GM18508 (cell line): ENCODE data around the gene NBPF19.
"Not testable (repeated sequence)": the region's sequence is repeated elsewhere in the genome, so short reads cannot be mapped to it uniquely, and the experiment has no call there.

Experiments
- ATAC-seq: cut with Tn5 transposase; IDR thresholded peaks from one replicate; pipeline ENCODE4 v1.9.1; 2021; ENCODE audit warnings: moderate number of reproducible peaks; ENCODE audit not compliant: insufficient read depth, unreplicated experiment

Gene NBPF19

GRCh38 chr1:149474745-149475144 is at the start of gene NBPF19:
Gene NBPF19, plus strand, starts transcription at chr1:149475045. Its CDS starts 888 bp downstream, at chr1:149475933.
- not testable (repeated sequence) for ATAC-seq

- ATAC-seq, result not testable (repeated sequence)
These were observed 46.5 kb upstream of the NBPF19 start for GRCh38 chr1:149428317-149428716.

GRCh38 chr1:149445451-149445850 is 29.4 kb upstream of the NBPF19 start:
- not testable (repeated sequence) for ATAC-seq

GRCh38 chr1:149452196-149452595 is 22.6 kb upstream of the NBPF19 start:
- not testable (repeated sequence) for ATAC-seq

GRCh38 chr1:149452652-149453051 is 22.2 kb upstream of the NBPF19 start:
- ATAC-seq, result not testable (repeated sequence)

GRCh38 chr1:149558350-149558825 is 83.5 kb downstream of the NBPF19 start:
- not testable (repeated sequence) for ATAC-seq

GRCh38 chr1:149561806-149562205 is 87.0 kb downstream of the NBPF19 start:
- not testable (repeated sequence) for ATAC-seq

- ATAC-seq, result not testable (repeated sequence)
These were observed 90.6 kb downstream of the NBPF19 start for GRCh38 chr1:149565485-149565884.

GRCh38 chr1:149572763-149573162 is 97.9 kb downstream of the NBPF19 start:
- not testable (repeated sequence) for ATAC-seq

- ATAC-seq, result not testable (repeated sequence)
These were observed 110.7 kb downstream of the NBPF19 start for GRCh38 chr1:149585592-149585991.
